Activated naive CD4-positive, alpha-beta T cell treated with anti-CD3 and anti-CD28 coated beads, Interleukin-2, amount 50 U/mL, for 16 hours (primary cell): ENCODE results near the gene NLRP6.

ENCODE experiments used
- DNase-seq: peaks from one replicate; pipeline ENCODE4 v3.0.0-alpha.2; 2020

The NLRP6 gene

GRCh38 chr11:282630-283360 lies 4.6 kb downstream of the NLRP6 start:
- DNase-seq, result no peak

- no peak for DNase-seq
These were observed 5.3 kb downstream of the NLRP6 start for GRCh38 chr11:283405-284104.

DNA sequence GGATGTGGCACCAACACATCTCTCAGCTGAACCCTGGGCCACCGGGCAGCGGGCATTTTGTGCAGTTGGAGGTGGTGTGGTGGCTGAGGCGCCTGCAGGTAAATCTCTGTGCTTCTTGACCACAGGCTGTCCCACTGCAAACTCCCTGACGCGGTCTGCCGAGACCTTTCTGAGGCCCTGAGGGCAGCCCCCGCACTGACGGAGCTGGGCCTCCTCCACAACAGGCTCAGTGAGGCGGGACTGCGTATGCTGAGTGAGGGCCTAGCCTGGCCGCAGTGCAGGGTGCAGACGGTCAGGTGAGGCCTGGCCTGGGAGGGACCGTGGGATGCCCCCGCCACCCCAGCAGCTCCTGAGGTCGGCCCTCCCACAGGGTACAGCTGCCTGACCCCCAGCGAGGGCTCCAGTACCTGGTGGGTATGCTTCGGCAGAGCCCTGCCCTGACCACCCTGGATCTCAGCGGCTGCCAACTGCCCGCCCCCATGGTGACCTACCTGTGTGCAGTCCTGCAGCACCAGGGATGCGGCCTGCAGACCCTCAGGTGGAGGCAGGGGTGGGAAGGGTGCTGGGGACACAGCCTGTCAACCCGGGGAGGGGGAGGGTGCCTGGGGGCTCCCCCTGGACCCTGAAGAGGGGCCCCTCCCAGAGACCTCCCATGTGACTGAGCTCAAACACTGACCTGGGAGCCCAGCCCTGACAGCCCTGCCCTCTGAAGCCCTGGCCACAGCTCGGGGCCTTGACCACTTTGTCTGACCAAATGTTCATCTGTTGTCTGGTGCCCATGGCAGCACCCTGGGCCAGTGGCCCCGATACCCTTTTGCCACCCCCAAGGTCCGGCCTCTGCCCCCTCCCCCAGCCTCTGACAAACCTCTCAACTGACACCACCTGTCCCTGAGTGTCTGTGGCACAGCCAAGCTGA lies 6.2 kb downstream of the NLRP6 start:
- DNase-seq, result no peak

DNA sequence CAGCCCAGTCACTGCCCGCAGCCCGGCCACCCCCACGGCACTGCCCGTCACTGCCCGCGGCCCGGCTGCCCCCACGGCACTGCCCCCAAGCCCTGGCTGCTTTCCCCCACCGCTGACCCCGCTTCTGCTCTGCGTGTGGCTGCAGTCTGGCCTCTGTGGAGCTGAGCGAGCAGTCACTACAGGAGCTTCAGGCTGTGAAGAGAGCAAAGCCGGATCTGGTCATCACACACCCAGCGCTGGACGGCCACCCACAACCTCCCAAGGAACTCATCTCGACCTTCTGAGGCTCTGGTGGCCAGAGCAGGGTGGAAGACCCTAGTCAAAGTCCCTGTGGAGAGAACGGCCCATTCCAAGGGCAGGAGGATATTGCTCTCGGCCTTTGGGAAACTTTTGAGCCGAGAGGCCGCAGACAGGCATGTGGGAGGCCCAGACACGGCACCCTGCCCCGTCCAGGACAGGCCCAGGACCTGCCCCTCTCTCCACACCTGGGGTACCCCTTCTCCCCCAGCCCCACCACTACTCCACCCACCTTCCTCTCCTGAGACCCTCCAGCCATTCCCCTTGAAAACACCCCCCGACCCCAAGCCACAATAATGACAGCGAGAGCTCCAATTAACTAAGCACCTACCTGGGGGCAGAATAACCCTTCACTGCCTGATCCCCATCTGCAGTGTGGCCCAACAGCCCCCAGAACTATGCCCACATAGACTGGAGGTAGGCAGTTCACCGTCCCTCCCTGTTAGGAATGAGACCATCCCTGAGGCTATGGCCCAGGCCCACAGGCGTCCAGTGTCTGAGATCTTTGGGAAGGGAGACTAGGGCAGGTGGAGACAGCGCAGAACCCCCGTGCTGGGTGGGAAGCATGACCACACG lies 7.0 kb downstream of the NLRP6 start:
- no peak for DNase-seq

DNA sequence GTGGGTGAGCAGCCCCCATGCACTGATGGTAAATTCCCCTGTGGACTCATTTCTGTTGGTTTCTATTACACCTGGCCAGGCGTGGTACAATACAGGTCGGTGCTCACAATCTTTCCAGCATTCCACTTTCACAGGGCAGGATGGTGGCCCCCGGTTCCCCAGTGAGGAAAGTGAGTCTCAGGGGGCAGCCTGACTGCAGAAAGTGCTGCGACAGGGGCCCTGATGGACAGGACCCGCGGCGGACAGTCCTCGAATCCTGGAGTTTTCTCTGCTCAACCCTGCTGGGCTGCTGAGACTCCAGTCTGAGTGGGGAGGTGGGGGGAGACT lies 7.7 kb downstream of the NLRP6 start:
- no peak for DNase-seq

DNA sequence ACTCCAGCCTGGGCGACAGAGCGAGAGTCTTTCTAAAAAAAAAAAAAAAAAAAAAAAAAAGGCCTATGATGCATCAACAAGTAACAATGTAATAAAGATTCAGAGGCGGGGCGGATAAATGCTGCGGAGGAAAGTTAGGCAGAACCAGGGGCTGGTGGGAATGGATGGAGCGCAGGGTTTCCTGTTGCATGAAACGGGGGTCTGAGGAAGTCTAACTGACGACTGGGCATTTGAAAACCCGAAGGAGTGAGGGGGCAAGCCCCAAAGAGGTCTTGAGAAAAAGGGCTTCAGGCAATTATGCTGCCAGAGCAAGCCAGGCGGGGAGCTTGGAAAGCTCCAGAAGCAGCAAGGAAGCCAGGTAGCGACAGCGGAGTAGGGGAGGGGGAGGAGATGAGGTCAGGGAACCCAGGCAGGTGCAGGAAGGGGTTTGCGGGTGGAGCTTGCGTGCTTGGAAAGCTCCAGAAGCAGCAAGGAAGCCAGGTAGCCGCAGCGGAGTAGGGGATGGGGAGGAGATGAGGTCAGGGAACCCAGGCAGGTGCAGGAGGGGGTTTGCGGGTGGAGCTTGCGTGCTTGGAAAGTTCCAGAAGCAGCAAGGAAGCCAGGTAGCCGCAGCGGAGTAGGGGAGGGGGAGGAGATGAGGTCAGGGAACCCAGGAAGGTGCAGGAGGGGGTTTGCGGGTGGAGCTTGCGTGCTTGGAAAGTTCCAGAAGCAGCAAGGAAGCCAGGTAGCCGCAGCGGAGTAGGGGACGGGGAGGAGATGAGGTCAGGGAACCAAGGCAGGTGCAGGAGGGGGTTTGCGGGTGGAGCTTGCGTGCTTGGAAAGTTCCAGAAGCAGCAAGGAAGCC lies 9.0 kb downstream of the NLRP6 start:
- DNase-seq, result peak; percentile 43

DNA sequence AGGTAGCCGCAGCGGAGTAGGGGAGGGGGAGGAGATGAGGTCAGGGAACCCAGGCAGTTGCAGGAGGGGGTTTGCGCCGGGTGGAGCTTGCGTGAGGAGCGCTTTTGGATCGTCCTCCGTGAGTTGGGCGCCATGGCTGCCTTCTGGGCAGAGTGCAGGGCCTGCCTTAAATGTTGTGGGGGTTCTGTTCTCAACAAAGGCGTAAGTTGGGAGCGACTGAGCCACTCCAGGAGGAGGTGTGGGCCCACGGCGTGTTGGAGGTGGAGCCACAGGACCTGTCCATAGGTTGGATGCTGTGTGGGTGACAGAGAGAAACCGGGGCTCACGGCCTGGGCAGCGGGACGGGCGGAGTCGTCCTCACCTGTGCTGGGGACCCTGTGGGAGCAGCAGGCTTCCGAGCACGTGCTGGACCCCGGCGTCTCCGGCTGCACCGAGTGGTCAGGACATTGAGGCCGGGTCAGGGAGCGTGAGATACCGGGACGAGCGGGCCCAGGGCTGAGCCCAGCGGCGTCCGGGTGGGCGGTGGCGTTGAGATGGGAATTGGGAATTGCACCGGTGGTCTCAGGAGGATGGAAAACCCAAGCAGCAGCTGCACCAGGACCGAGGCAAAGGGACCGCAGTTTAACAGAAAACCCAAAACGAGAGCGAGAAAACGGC lies 9.7 kb downstream of the NLRP6 start:
- DNase-seq, result peak; percentile 60

- no peak for DNase-seq
These were observed 10.5 kb downstream of the NLRP6 start, which contains the start of gene PGGHG for GRCh38 chr11:288478-289397. PGGHG (plus strand) TSS chr11:289126; CDS start chr11:289817, 691 bp downstream.

GRCh38 chr11:289398-289711 lies 11.1 kb downstream of the NLRP6 start:
- DNase-seq, result no peak

- DNase-seq, result no peak
These were observed 11.8 kb downstream of the NLRP6 start for GRCh38 chr11:289712-290620.

DNA sequence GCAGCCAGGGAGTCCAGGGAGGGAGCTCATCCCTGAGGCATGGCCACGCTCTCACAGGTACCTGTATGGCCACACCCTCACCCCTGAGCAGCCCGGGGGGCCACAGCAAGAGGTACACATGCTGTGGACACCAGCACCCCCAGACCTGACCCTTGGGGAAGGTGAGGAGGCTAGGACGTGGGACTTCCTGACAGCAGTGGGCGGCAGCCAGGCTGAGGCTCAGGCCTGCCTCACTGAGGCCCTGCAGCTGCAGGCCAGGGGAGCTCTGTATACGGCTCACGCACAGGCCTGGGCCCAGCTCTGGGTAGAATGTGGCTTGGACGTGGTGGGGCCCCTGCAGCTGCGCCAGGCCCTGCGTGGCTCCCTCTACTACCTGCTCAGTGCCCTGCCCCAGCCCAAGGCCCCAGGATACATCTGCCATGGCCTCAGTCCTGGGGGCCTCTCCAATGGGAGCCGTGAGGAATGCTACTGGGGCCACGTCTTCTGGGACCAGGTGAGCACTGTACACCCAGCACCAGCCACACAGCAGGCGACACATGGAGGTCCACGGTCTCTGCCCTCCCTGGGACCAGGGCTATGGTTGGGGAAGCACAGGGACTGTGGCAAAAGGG lies 12.5 kb downstream of the NLRP6 start:
- peak; percentile 10 for DNase-seq

GRCh38 chr11:291281-292210 lies 13.3 kb downstream of the NLRP6 start:
- DNase-seq, result peak; percentile 14

- DNase-seq, result peak; percentile 9
These were observed 14.3 kb downstream of the NLRP6 start for GRCh38 chr11:292211-293121.

DNA sequence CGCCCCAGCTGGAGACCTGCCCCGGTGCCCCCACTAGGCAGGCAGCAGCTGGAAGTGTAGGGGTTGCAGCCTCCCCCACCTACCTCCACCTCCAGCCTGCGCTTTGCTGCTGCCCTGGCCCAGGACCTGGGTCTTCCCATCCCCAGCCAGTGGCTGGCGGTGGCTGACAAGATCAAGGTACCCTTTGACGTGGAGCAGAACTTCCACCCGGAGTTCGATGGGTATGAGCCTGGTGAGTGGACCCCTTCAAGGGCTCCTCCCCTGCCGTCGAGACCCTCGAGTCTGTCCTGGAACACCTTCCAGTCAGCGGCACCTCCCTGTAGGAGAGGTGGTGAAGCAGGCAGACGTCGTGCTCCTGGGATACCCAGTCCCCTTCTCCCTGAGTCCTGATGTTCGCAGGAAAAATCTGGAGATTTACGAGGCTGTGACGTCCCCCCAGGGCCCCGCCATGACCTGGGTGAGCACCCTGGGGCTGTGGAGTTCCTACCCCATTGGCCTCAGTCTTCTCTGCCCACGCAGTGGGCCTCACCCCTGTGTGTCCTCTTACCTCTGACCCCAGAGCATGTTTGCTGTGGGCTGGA lies 15.2 kb downstream of the NLRP6 start:
- peak; percentile 8 for DNase-seq

DNA sequence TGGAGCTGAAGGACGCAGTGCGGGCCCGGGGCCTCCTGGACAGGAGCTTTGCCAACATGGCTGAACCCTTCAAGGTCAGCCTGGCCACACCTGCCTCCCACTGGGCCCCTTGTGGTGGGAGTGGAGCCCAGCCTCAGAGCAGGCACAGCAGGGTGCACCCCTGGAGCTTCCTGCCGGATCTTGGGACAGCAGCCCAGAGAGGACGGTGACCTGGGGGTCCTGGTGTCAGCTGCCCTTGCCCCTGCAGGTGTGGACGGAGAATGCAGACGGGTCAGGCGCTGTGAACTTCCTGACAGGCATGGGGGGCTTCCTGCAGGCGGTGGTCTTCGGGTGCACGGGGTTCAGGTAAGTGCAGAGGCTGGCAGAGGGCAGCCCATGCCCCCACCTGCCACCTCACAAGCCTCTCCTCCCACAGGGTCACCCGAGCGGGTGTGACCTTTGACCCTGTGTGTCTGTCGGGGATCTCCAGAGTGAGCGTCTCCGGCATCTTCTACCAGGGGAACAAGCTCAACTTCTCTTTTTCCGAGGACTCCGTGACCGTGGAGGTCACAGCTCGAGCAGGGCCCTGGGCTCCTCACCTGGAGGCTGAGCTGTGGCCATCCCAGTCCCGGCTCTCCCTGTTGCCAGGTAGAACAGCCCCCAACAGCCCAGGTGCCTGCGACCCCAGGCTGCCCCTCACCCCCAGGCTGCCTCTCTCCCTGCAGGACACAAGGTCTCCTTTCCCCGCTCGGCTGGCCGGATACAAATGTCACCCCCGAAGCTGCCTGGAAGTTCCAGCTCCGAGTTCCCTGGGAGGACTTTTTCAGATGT lies 15.8 kb downstream of the NLRP6 start:
- DNase-seq, result peak; percentile 10
